Measurements from ENCODE around the gene TSPAN10.
"Not testable (repeated sequence)": the region's sequence is repeated elsewhere in the genome, so short reads cannot be mapped to it uniquely, and the experiment has no call there.

TSPAN10 gene

GRCh38 chr17:81667754-81668153, 30.8 kb downstream of the TSPAN10 start:
- in situ Hi-C loops (cut with MboI; ENCODE audit: low pct_unique_long_range_greater_than_20kb, low sequenced_read_pairs, unreplicated experiment) = no loop called here
- TF ChIP-seq, protein P1, sequence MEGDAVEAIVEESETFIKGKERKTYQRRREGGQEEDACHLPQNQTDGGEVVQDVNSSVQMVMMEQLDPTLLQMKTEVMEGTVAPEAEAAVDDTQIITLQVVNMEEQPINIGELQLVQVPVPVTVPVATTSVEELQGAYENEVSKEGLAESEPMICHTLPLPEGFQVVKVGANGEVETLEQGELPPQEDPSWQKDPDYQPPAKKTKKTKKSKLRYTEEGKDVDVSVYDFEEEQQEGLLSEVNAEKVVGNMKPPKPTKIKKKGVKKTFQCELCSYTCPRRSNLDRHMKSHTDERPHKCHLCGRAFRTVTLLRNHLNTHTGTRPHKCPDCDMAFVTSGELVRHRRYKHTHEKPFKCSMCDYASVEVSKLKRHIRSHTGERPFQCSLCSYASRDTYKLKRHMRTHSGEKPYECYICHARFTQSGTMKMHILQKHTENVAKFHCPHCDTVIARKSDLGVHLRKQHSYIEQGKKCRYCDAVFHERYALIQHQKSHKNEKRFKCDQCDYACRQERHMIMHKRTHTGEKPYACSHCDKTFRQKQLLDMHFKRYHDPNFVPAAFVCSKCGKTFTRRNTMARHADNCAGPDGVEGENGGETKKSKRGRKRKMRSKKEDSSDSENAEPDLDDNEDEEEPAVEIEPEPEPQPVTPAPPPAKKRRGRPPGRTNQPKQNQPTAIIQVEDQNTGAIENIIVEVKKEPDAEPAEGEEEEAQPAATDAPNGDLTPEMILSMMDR (IDR thresholded peaks at IDR 0.05; ENCODE audit: extremely low read depth, insufficient read depth, missing control alignments) = no peak
- no peak for DNase-seq (ENCODE audit: low spot score)

DNA sequence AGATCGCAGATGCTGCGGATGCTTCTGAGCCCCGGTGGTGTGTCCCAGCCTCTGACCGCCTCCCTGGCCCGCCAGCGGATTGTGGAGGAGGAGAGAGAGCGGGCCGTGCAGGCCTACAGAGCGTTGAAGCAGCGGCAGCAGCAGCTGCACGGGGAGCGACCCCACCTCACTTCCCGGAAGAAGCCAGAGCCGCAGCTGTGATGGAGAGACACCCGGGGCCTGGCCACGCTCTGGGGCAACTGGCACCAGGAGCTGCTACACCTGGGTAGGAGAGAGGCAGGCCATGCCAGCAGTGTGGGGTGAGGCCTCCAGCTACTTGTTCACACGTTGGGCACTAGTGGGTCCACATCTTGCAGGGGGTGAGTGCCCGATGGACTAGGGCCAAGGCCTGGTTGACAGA, 35.5 kb downstream of the TSPAN10 start:
- in situ Hi-C loops (cut with MboI; ENCODE audit: low pct_unique_long_range_greater_than_20kb, low sequenced_read_pairs, unreplicated experiment) = no loop called here
- no peak for DNase-seq (ENCODE audit: low spot score)
- TF ChIP-seq, protein P1 (IDR thresholded peaks at IDR 0.05; ENCODE audit: extremely low read depth, insufficient read depth, missing control alignments) = no peak

GRCh38 chr17:81672954-81673353, 36.0 kb downstream of the TSPAN10 start:
- DNase-seq (ENCODE audit: low spot score) = no peak
- TF ChIP-seq, protein P1 (IDR thresholded peaks at IDR 0.05; ENCODE audit: extremely low read depth, insufficient read depth, missing control alignments) = no peak
- in situ Hi-C loops (cut with MboI; ENCODE audit: low pct_unique_long_range_greater_than_20kb, low sequenced_read_pairs, unreplicated experiment) = no loop called here

DNA sequence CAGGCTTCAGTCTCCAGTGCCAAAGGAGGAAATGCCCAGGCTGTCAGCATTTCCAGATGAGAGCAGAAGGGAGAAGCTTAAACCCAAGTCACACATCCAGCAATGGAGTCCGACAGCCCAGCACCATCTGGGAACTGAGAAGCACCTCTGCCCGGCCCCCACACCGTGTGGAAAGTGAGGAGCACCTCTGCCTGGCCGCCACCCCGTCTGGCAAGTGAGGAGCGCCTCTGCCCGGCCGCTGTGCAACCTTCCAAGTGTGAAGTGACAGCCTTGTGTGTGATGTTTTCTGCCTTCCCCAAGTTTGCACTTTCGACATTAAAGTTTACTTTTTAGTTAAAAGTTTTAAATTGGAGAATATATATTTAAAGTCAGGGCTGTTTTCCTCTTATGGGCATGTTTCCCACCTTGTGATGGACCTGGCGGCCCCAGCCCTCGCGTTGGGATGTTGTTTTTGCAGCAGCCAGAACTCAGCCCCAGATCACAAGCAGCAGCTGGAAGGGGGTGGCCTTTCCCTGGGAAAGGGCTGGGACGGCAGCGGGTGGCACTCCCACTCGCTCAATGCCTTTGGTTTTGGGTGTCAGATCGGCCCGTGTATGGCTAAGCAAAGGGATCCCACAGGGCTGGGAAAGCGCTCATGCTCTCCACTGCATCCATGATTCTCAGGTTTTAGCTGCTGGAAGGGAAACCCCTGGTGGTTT, 36.7 kb downstream of the TSPAN10 start:
- no peak for DNase-seq (ENCODE audit: low spot score)
- TF ChIP-seq, protein P1 (IDR thresholded peaks at IDR 0.05; ENCODE audit: extremely low read depth, insufficient read depth, missing control alignments) = no peak
- in situ Hi-C loops (cut with MboI; ENCODE audit: low pct_unique_long_range_greater_than_20kb, low sequenced_read_pairs, unreplicated experiment) = no loop called here

- in situ Hi-C loops (cut with MboI; ENCODE audit: low pct_unique_long_range_greater_than_20kb, low sequenced_read_pairs, unreplicated experiment); DNase-seq (ENCODE audit: low spot score): not testable (repeated sequence)
- TF ChIP-seq, protein P1 (IDR thresholded peaks at IDR 0.05; ENCODE audit: extremely low read depth, insufficient read depth, missing control alignments) = peak; percentile 44
These were observed 38.7 kb downstream of the TSPAN10 start for GRCh38 chr17:81675515-81676221.

GRCh38 chr17:81676906-81677305, 39.9 kb downstream of the TSPAN10 start:
- in situ Hi-C loops (cut with MboI; ENCODE audit: low pct_unique_long_range_greater_than_20kb, low sequenced_read_pairs, unreplicated experiment) = no loop called here
- DNase-seq (ENCODE audit: low spot score) = no peak
- TF ChIP-seq, protein P1 (IDR thresholded peaks at IDR 0.05; ENCODE audit: extremely low read depth, insufficient read depth, missing control alignments) = no peak

Measured in GM13977 (cell line).